ENCODE results near the gene LSAMP. TPM values are rescaled to one million over a fixed set of nuclear protein-coding genes. Genes with fewer than 3 reads are reported as not detected.

Gene LSAMP
- total RNA-seq, 1 donor from 2014 or later: not detected

DNA sequence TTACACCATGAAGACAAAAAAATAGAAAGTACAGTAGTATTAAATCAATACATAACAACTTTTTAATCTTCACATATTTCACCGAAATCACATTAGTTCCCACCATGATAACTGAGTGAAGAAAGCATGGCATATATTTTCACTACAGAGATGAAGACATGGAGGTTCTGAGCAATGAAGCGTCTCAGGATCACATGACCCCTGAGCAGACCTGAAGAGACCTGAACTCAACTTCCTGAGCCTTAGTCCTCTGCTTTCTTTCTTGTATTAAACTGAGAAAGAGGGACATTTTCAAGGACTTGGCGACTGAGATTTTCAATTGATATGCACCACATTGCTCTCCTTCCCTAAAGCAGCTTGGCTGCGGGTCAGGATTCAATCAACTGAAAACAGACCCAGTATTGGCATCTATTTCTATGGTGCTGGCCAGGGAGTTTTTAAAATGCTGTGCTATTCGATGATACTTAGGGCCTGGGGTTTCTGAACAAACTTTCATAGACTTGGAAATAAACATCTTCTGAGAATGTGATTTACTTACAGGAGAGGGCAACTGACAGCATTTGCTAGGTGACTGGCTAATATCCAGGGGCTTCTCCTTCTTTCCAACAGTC, 165.1 kb downstream of the LSAMP start:
- intact Hi-C loops (cut with micrococcal nuclease): no loop called here
- no peaks in the 10 kb centered on the region for H3K9me3 Mint-ChIP-seq
- no peak overlapping the region for H3K4me3 Mint-ChIP-seq
- H3K27ac Mint-ChIP-seq: no peak overlapping the region
- no peaks in the 10 kb centered on the region for H3K36me3 Mint-ChIP-seq (ENCODE audit: low read depth)
- H3K27me3 Mint-ChIP-seq: no peaks in the 10 kb centered on the region
- H3K4me1 Mint-ChIP-seq: no peaks in the 10 kb centered on the region
- no peak for DNase-seq

GRCh38 chr3:116276675-116277074, 168.6 kb downstream of the LSAMP start:
- Mint-ChIP-seq H3K4me3 (no peak overlapping the region), H3K36me3 (ENCODE audit: low read depth) (no peaks in the 10 kb centered on the region), H3K4me1 (no peaks in the 10 kb centered on the region), H3K9me3 (no peaks in the 10 kb centered on the region), H3K27ac (no peak overlapping the region), H3K27me3 (no peaks in the 10 kb centered on the region)
- intact Hi-C loops (cut with micrococcal nuclease): no loop called here
- no peak for DNase-seq

DNA sequence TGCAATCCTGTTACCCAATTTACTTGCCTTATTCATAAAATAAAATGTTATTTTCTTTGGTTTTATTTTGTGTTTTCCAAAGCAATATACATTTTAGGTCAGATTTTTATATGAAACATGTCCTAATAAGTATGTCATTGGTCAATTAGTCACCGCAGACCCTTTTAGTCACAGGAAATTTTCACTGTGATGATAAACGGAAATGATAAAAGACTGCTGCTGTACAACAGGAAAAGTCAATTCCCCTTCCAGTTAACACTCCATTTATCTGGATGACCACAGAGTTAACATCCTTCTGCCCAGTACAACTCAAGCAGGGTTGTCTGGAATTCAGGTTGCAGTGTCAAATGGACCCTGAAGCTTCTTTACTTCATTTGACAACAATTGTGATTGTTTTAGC, 175.2 kb downstream of the LSAMP start:
- H3K9me3 Mint-ChIP-seq: no peaks in the 10 kb centered on the region
- H3K4me3 Mint-ChIP-seq: no peak overlapping the region
- H3K4me1 Mint-ChIP-seq: no peaks in the 10 kb centered on the region
- intact Hi-C loops (cut with micrococcal nuclease): no loop called here
- no peaks in the 10 kb centered on the region for H3K36me3 Mint-ChIP-seq (ENCODE audit: low read depth)
- H3K27me3 Mint-ChIP-seq: no peaks in the 10 kb centered on the region
- no peak overlapping the region for H3K27ac Mint-ChIP-seq
- no peak for DNase-seq

DNA sequence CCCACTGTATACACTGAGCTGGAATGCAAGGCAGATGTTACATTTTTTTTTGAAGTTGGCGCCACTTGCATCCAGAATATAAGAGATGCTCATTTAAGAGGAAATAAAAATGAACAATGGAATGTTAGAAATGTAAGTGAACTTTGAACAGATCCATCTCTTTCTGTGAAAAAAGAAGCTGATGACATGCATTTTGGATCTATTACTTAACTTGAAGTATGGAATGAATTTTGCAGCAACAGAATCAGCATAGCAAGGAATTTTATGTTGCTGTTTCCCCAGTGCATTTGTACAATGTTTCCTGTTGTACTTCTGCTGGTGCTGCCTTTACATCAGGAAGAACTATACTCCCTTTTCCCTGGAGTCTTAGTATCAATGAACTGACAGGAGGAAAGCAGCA, 178.2 kb downstream of the LSAMP start:
- H3K36me3 Mint-ChIP-seq (ENCODE audit: low read depth): no peaks in the 10 kb centered on the region
- H3K27ac Mint-ChIP-seq: no peak overlapping the region
- H3K4me3 Mint-ChIP-seq: no peak overlapping the region
- no peaks in the 10 kb centered on the region for H3K4me1 Mint-ChIP-seq
- H3K9me3 Mint-ChIP-seq: no peaks in the 10 kb centered on the region
- no peak for DNase-seq
- intact Hi-C loops (cut with micrococcal nuclease): no loop called here
- no peaks in the 10 kb centered on the region for H3K27me3 Mint-ChIP-seq

- DNase-seq: no peak
- Mint-ChIP-seq H3K4me3 (no peak overlapping the region), H3K27ac (no peak overlapping the region), H3K36me3 (ENCODE audit: low read depth) (no peaks in the 10 kb centered on the region), H3K27me3 (no peaks in the 10 kb centered on the region), H3K9me3 (no peaks in the 10 kb centered on the region), H3K4me1 (no peaks in the 10 kb centered on the region)
- intact Hi-C loops (cut with micrococcal nuclease): no loop called here
Observed at GRCh38 chr3:116265976-116266584, 179.2 kb downstream of the LSAMP start.

GRCh38 chr3:116265320-116265695, 180.0 kb downstream of the LSAMP start:
- no peaks in the 10 kb centered on the region for H3K27me3 Mint-ChIP-seq
- no peak for DNase-seq
- no peaks in the 10 kb centered on the region for H3K4me1 Mint-ChIP-seq
- intact Hi-C loops (cut with micrococcal nuclease): no loop called here
- H3K36me3 Mint-ChIP-seq (ENCODE audit: low read depth): no peaks in the 10 kb centered on the region
- H3K27ac Mint-ChIP-seq: no peak overlapping the region
- H3K9me3 Mint-ChIP-seq: no peaks in the 10 kb centered on the region
- H3K4me3 Mint-ChIP-seq: no peak overlapping the region

DNA sequence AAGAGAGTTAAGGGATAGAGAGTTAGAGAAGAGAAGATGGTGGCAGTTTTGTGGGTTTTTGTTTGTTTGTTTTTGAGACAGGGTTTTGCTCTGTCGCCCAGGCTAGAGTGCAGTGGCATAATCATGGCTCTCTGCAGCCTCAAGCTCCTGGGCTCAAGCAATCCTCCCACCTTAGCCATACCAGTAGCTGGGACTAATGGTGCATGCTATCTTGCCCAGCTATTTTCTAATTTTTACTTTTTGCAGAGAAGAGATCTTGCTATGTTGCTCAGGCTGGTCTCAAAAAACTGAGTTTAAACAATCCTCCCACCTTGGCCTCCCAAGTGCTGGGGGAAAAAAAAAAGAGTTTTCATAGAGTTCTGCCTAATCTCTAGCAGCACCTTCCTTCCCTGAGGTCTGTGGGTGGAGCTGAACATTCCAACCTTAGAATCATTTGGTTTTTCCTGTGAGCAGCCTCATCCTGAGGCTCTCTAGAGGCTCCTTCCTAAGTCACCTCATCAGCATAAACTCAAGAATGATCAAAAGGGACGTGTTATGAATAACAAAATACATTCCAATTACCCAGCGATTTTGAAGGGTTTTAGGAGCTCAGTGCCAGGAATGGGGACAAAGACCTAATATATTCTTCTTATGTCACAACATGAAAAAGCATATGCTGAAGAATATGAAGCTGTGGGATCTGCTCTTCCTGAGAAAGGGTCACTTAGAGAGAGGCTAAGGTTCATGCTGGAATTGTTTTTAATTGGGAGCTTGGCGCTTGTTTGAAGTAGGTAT, 180.6 kb downstream of the LSAMP start:
- intact Hi-C loops (cut with micrococcal nuclease): no loop called here
- H3K36me3 Mint-ChIP-seq (ENCODE audit: low read depth): no peaks in the 10 kb centered on the region
- H3K27me3 Mint-ChIP-seq: no peaks in the 10 kb centered on the region
- no peak for DNase-seq
- H3K4me3 Mint-ChIP-seq: no peak overlapping the region
- H3K4me1 Mint-ChIP-seq: no peaks in the 10 kb centered on the region
- no peaks in the 10 kb centered on the region for H3K9me3 Mint-ChIP-seq
- no peak overlapping the region for H3K27ac Mint-ChIP-seq

GRCh38 chr3:116263842-116264545, 181.3 kb downstream of the LSAMP start:
- H3K4me1 Mint-ChIP-seq: no peaks in the 10 kb centered on the region
- H3K9me3 Mint-ChIP-seq: no peaks in the 10 kb centered on the region
- no peaks in the 10 kb centered on the region for H3K27me3 Mint-ChIP-seq
- no peak overlapping the region for H3K4me3 Mint-ChIP-seq
- H3K27ac Mint-ChIP-seq: no peak overlapping the region
- intact Hi-C loops (cut with micrococcal nuclease): no loop called here
- H3K36me3 Mint-ChIP-seq (ENCODE audit: low read depth): no peaks in the 10 kb centered on the region
- no peak for DNase-seq

DNA sequence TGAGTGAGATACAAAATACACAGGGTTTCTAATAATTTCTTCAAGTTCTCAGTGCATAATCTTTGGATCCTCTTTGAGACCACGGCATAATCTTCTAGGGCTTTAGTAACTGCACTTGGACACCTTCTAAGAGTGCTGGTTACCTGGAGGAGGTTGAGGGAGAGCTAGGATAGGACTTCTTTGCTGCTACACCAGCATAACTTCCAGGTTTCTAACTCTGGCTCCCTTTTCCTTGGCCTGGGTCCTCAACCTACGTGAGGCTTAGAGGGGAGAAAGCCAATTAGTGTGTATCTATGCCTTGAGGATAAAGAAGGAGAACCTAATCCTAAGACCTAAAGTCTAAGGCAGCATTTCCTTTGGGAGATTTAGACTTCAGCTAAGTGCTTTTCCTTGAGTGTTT, 184.8 kb downstream of the LSAMP start:
- Mint-ChIP-seq H3K4me3 (no peak overlapping the region), H3K4me1 (no peaks in the 10 kb centered on the region), H3K27me3 (no peaks in the 10 kb centered on the region), H3K9me3 (no peaks in the 10 kb centered on the region), H3K27ac (no peak overlapping the region), H3K36me3 (ENCODE audit: low read depth) (no peaks in the 10 kb centered on the region)
- intact Hi-C loops (cut with micrococcal nuclease): no loop called here
- no peak for DNase-seq

DNA sequence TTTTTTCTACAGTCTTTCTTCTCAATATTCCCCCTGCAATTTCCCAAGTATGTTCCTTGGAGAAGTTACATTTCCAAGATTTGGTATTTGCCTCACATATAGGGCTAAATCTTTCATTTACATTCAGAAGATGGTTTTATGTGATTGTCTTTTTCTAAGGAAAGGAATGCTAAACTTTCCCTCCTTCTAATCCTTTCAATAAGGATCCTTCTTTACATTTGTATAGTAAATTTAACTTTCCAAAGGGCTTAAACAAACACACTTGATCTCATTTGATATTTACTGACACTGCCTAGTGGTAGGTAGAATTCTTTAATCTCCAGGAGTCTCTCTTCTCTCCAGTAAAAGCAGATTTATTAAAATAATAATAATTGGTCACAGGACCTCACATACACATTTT, 185.3 kb downstream of the LSAMP start:
- intact Hi-C loops (cut with micrococcal nuclease): no loop called here
- Mint-ChIP-seq H3K27me3 (no peaks in the 10 kb centered on the region), H3K4me3 (no peak overlapping the region), H3K9me3 (no peaks in the 10 kb centered on the region), H3K36me3 (ENCODE audit: low read depth) (no peaks in the 10 kb centered on the region), H3K4me1 (no peaks in the 10 kb centered on the region), H3K27ac (no peak overlapping the region)
- no peak for DNase-seq

- H3K9me3 Mint-ChIP-seq: no peaks in the 10 kb centered on the region
- no peaks in the 10 kb centered on the region for H3K4me1 Mint-ChIP-seq
- DNase-seq: no peak
- intact Hi-C loops (cut with micrococcal nuclease): no loop called here
- H3K27me3 Mint-ChIP-seq: no peaks in the 10 kb centered on the region
- H3K4me3 Mint-ChIP-seq: no peak overlapping the region
- no peaks in the 10 kb centered on the region for H3K36me3 Mint-ChIP-seq (ENCODE audit: low read depth)
- no peak overlapping the region for H3K27ac Mint-ChIP-seq
Observed at GRCh38 chr3:116256843-116257485, 188.3 kb downstream of the LSAMP start.

DNA sequence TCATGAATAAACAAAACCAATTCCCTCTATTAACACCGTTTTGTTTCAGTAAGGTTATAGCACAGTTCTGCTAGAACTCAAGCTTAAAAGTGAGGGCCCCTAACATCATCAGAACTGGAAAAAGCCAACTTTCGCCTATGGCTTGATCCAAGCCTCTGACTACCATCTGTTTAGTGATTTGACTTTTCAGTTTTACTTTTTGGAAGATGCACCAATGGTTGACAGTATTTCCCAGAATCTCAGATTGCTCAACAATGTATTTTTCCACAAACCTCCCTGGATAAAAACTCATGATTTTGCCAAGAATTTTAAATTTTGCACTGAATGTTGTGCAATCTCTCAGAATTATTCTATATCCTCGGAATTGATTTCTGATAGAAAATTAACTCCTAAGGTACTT, 190.7 kb downstream of the LSAMP start:
- no peak overlapping the region for H3K27ac Mint-ChIP-seq
- no peaks in the 10 kb centered on the region for H3K36me3 Mint-ChIP-seq (ENCODE audit: low read depth)
- DNase-seq: no peak
- H3K27me3 Mint-ChIP-seq: no peaks in the 10 kb centered on the region
- H3K4me3 Mint-ChIP-seq: no peak overlapping the region
- no peaks in the 10 kb centered on the region for H3K4me1 Mint-ChIP-seq
- no peaks in the 10 kb centered on the region for H3K9me3 Mint-ChIP-seq
- intact Hi-C loops (cut with micrococcal nuclease): no loop called here

DNA sequence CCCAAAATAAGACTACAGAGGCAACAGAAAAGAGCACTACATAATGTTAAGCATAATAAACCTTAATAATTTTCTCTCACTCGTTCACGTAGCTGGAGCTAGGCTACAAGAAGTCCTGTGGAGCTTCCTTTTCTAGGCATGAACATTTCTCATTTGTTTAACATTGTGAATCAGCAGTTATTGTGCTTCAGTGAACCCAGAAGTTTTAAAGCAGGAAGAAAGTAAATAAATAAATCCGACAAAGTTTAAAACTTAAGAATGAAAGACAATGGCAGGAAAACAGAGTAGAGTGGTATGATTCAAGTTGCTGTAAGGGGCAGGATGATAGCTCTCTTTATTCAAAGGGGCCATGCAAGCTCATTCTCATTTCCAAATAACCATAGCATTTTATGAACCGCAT, 191.8 kb downstream of the LSAMP start:
- no peaks in the 10 kb centered on the region for H3K4me1 Mint-ChIP-seq
- DNase-seq: no peak
- no peaks in the 10 kb centered on the region for H3K27me3 Mint-ChIP-seq
- H3K36me3 Mint-ChIP-seq (ENCODE audit: low read depth): no peaks in the 10 kb centered on the region
- intact Hi-C loops (cut with micrococcal nuclease): no loop called here
- no peak overlapping the region for H3K4me3 Mint-ChIP-seq
- no peak overlapping the region for H3K27ac Mint-ChIP-seq
- H3K9me3 Mint-ChIP-seq: no peaks in the 10 kb centered on the region

DNA sequence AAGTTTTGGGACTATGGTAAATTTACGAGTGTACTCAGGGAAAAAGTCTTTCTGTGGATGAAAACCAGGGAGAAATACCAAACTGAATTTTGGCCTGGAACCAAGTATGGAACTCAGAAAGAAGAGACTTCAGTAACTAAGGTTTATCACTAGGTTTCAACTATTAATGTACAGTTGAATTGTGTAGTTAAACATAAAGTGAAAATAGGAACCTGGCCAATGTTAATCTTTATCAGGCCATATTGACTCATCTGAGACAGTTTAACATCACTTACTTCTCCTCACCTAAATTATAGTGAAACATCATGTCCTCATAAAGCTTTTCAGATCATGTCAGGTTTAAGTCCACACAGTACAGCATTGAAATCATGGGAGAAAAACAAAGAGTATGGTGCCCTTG, 197.7 kb downstream of the LSAMP start:
- intact Hi-C loops (cut with micrococcal nuclease): no loop called here
- DNase-seq: no peak
- H3K9me3 Mint-ChIP-seq: peaks cover 5% of the 10 kb centered on the region
- H3K36me3 Mint-ChIP-seq (ENCODE audit: low read depth): no peaks in the 10 kb centered on the region
- H3K4me3 Mint-ChIP-seq: no peak overlapping the region
- no peaks in the 10 kb centered on the region for H3K27me3 Mint-ChIP-seq
- no peak overlapping the region for H3K27ac Mint-ChIP-seq
- no peaks in the 10 kb centered on the region for H3K4me1 Mint-ChIP-seq

All from activated CD4-positive, alpha-beta T cell treated with anti-CD3 and anti-CD28 coated beads, Interleukin-2, amount 10 ng/mL, durations not matched to agents 24 days and 14 days (primary cell).